ENCODE data around the gene GPR137B. TPM values are rescaled to one million over a fixed set of nuclear protein-coding genes. Genes with fewer than 3 reads are reported as not detected.

The GPR137B gene
- total RNA-seq, 2 experiments from 2014 or later, result 8.6 to 9.5 TPM

- Mint-ChIP-seq H3K4me3 (no peak overlapping the region), H3K4me1 (peaks cover 24% of the 10 kb centered on the region), H3K9me3 (no peaks in the 10 kb centered on the region), H3K36me3 (ENCODE audit: low read depth) (no peaks in the 10 kb centered on the region), H3K27me3 (peaks cover 23% of the 10 kb centered on the region), H3K27ac (no peak overlapping the region)
- ChIA-PET POLR2A (no interaction called here), CTCF (no interaction called here)
- no peak for DNase-seq
These were observed 17.4 kb upstream of the GPR137B start for GRCh38 chr1:236124965-236125364.

- ChIA-PET CTCF (interaction anchor here (1.7 kb wide), 1 partner anchor 10 kb away, joined by 4 read pairs; no protein-coding TSS in a partner anchor), POLR2A (no interaction called here)
- H3K27me3 Mint-ChIP-seq, result peaks cover 24% of the 10 kb centered on the region
- DNase-seq, result no peak
- peaks cover 5% of the 10 kb centered on the region for H3K4me1 Mint-ChIP-seq
- H3K27ac Mint-ChIP-seq, result no peak overlapping the region
- no peak overlapping the region for H3K4me3 Mint-ChIP-seq
- H3K36me3 Mint-ChIP-seq (ENCODE audit: low read depth), result no peaks in the 10 kb centered on the region
- no peaks in the 10 kb centered on the region for H3K9me3 Mint-ChIP-seq
These were observed 15.3 kb upstream of the GPR137B start for GRCh38 chr1:236127045-236127444.

GRCh38 chr1:236128646-236129178 lies 13.6 kb upstream of the GPR137B start:
- no peaks in the 10 kb centered on the region for H3K4me1 Mint-ChIP-seq
- DNase-seq, result no peak
- H3K27me3 Mint-ChIP-seq, result peaks cover 26% of the 10 kb centered on the region
- ChIA-PET CTCF (no interaction called here), POLR2A (no interaction called here)
- no peaks in the 10 kb centered on the region for H3K9me3 Mint-ChIP-seq
- H3K4me3 Mint-ChIP-seq, result no peak overlapping the region
- no peak overlapping the region for H3K27ac Mint-ChIP-seq
- H3K36me3 Mint-ChIP-seq (ENCODE audit: low read depth), result no peaks in the 10 kb centered on the region

- Mint-ChIP-seq H3K36me3 (ENCODE audit: low read depth) (no peaks in the 10 kb centered on the region), H3K9me3 (no peaks in the 10 kb centered on the region), H3K27me3 (peaks cover 25% of the 10 kb centered on the region), H3K4me3 (no peak overlapping the region), H3K4me1 (no peaks in the 10 kb centered on the region), H3K27ac (no peak overlapping the region)
- CTCF ChIA-PET, result no interaction called here
- POLR2A ChIA-PET, result no interaction called here
- no peak for DNase-seq
These were observed 13.0 kb upstream of the GPR137B start for GRCh38 chr1:236129306-236129705.

- no peaks in the 10 kb centered on the region for H3K9me3 Mint-ChIP-seq
- CTCF ChIA-PET, result no interaction called here
- peaks cover 32% of the 10 kb centered on the region for H3K27me3 Mint-ChIP-seq
- DNase-seq, result no peak
- no peaks in the 10 kb centered on the region for H3K4me1 Mint-ChIP-seq
- POLR2A ChIA-PET, result no interaction called here
- H3K36me3 Mint-ChIP-seq (ENCODE audit: low read depth), result no peaks in the 10 kb centered on the region
- no peak overlapping the region for H3K4me3 Mint-ChIP-seq
- no peak overlapping the region for H3K27ac Mint-ChIP-seq
These were observed 12.0 kb upstream of the GPR137B start for GRCh38 chr1:236130372-236130771.

GRCh38 chr1:236131916-236132315 lies 10.4 kb upstream of the GPR137B start:
- H3K36me3 Mint-ChIP-seq (ENCODE audit: low read depth), result no peaks in the 10 kb centered on the region
- no peaks in the 10 kb centered on the region for H3K4me1 Mint-ChIP-seq
- no peak for DNase-seq
- H3K27ac Mint-ChIP-seq, result no peak overlapping the region
- POLR2A ChIA-PET, result no interaction called here
- no peaks in the 10 kb centered on the region for H3K9me3 Mint-ChIP-seq
- no peak overlapping the region for H3K4me3 Mint-ChIP-seq
- peaks cover 39% of the 10 kb centered on the region for H3K27me3 Mint-ChIP-seq
- CTCF ChIA-PET, result interaction anchor here (1.2 kb wide), 1 partner anchor 360 kb away, joined by 3 read pairs; no protein-coding TSS in a partner anchor

- CTCF ChIA-PET, result interaction anchor here (1.2 kb wide), 1 partner anchor 360 kb away, joined by 3 read pairs; no protein-coding TSS in a partner anchor
- H3K36me3 Mint-ChIP-seq (ENCODE audit: low read depth), result no peaks in the 10 kb centered on the region
- POLR2A ChIA-PET, result no interaction called here
These were observed 9.8 kb upstream of the GPR137B start for GRCh38 chr1:236132420-236133046.

GRCh38 chr1:236133339-236133738 lies 9.0 kb upstream of the GPR137B start:
- ChIA-PET CTCF (no interaction called here), POLR2A (no interaction called here)
- no peaks in the 10 kb centered on the region for H3K4me1 Mint-ChIP-seq
- H3K27me3 Mint-ChIP-seq, result peaks cover 50% of the 10 kb centered on the region
- no peaks in the 10 kb centered on the region for H3K36me3 Mint-ChIP-seq (ENCODE audit: low read depth)
- DNase-seq, result no peak
- no peak overlapping the region for H3K4me3 Mint-ChIP-seq
- no peaks in the 10 kb centered on the region for H3K9me3 Mint-ChIP-seq
- H3K27ac Mint-ChIP-seq, result no peak overlapping the region

More at GRCh38 chr1:236132420-236133046, 9.8 kb upstream of the GPR137B start:
- Mint-ChIP-seq H3K27me3 (peaks cover 45% of the 10 kb centered on the region), H3K9me3 (no peaks in the 10 kb centered on the region), H3K4me1 (no peaks in the 10 kb centered on the region), H3K4me3 (no peak overlapping the region), H3K27ac (no peak overlapping the region)
- DNase-seq, result no peak

GRCh38 chr1:236133802-236134201 lies 8.5 kb upstream of the GPR137B start:
- Mint-ChIP-seq H3K36me3 (ENCODE audit: low read depth) (no peaks in the 10 kb centered on the region), H3K4me1 (no peaks in the 10 kb centered on the region), H3K27me3 (peaks cover 54% of the 10 kb centered on the region), H3K9me3 (no peaks in the 10 kb centered on the region), H3K4me3 (no peak overlapping the region), H3K27ac (no peak overlapping the region)
- ChIA-PET CTCF (interaction anchor here (1.1 kb wide), 1 partner anchor 8 kb away, joined by 3 read pairs; no protein-coding TSS in a partner anchor), POLR2A (interaction anchor here (0.8 kb wide), 1 partner anchor 10 kb away, joined by 3 read pairs; no protein-coding TSS in a partner anchor)
- no peak for DNase-seq

GRCh38 chr1:236137285-236137852 lies 5.0 kb upstream of the GPR137B start:
- H3K36me3 Mint-ChIP-seq (ENCODE audit: low read depth), result no peaks in the 10 kb centered on the region
- no peaks in the 10 kb centered on the region for H3K9me3 Mint-ChIP-seq
- H3K27ac Mint-ChIP-seq, result no peak overlapping the region
- POLR2A ChIA-PET, result no interaction called here
- H3K27me3 Mint-ChIP-seq, result peaks cover 74% of the 10 kb centered on the region
- peaks cover 8% of the 10 kb centered on the region for H3K4me1 Mint-ChIP-seq
- DNase-seq, result no peak
- CTCF ChIA-PET, result interaction anchor here (0.7 to 1.9 kb wide), 3 partner anchors 10 to 19 kb away, joined by 3 to 4 read pairs (median 4); no protein-coding TSS in a partner anchor
- no peak overlapping the region for H3K4me3 Mint-ChIP-seq

- no peak overlapping the region for H3K27ac Mint-ChIP-seq
- no peak overlapping the region for H3K4me3 Mint-ChIP-seq
- DNase-seq, result no peak
- no peaks in the 10 kb centered on the region for H3K9me3 Mint-ChIP-seq
- H3K36me3 Mint-ChIP-seq (ENCODE audit: low read depth), result peaks cover 4% of the 10 kb centered on the region
- CTCF ChIA-PET, result no interaction called here
- H3K27me3 Mint-ChIP-seq, result peaks cover 68% of the 10 kb centered on the region
- POLR2A ChIA-PET, result interaction anchor here (1.6 kb wide), 1 partner anchor 35 kb away, joined by 3 read pairs; no protein-coding TSS in a partner anchor
- H3K4me1 Mint-ChIP-seq, result peaks cover 24% of the 10 kb centered on the region
These were observed 2.8 kb upstream of the GPR137B start for GRCh38 chr1:236139495-236139894.

- ChIA-PET POLR2A (interaction anchor here (1.6 kb wide), 1 partner anchor 36 kb away, joined by 3 read pairs; no protein-coding TSS in a partner anchor), CTCF (no interaction called here)
- H3K4me1 Mint-ChIP-seq, result peaks cover 28% of the 10 kb centered on the region
- H3K27me3 Mint-ChIP-seq, result peaks cover 56% of the 10 kb centered on the region
- no peak for DNase-seq
- peaks cover 6% of the 10 kb centered on the region for H3K36me3 Mint-ChIP-seq (ENCODE audit: low read depth)
- H3K4me3 Mint-ChIP-seq, result peak overlapping the region; percentile 77
- H3K27ac Mint-ChIP-seq, result no peak overlapping the region
- H3K9me3 Mint-ChIP-seq, result no peaks in the 10 kb centered on the region
These were observed 1.5 kb upstream of the GPR137B start for GRCh38 chr1:236140705-236141446.

All from activated CD4-positive, alpha-beta memory T cell treated with anti-CD3 and anti-CD28 coated beads, Interleukin-2, amount 10 ng/mL, durations not matched to agents 7 days and 5 days (primary cell).